ENCODE measurements around the gene ATOH8. TPM values are rescaled to one million over a fixed set of nuclear protein-coding genes. Genes with fewer than 3 reads are reported as not detected.

The ATOH8 gene
- total and polyA plus RNA-seq, 2 donors (not counting 3 experiments of a cell fraction or from before 2014, with no cell fraction given), result 10.3 to 12.8 TPM

- no peaks in the 10 kb centered on the region for H3K9me3 ChIP-seq (replicated peaks; ENCODE audit: control insufficient read depth, insufficient read depth, low read length)
- BruUV-seq (replicated peaks), result no TSS peak
- peak; percentile 56 for FAIRE-seq
- H2AFZ ChIP-seq (ENCODE audit: low read depth, low read length), result peak overlapping the region; percentile 64
- dilution Hi-C loops (cut with MboI; ENCODE audit: extremely low pct_ligation_motif_present, low sequenced_read_pairs) (loop anchor here (25.0 kb wide), 1 partner anchor 101 kb away; no protein-coding TSS in a partner anchor), intact Hi-C loops (cut with micrococcal nuclease) (no loop called here)
- peaks cover 9% of the 10 kb centered on the region for H3K4me1 ChIP-seq (ENCODE audit: control insufficient read depth, extremely low read depth, insufficient read depth, low read length)
- ChIA-PET CTCF (interaction anchor here (0.7 to 8.8 kb wide), 8 partner anchors 12 to 319 kb away, joined by 3 to 103 read pairs (median 6); no protein-coding TSS in a partner anchor), POLR2A (no interaction called here)
- H3K27ac ChIP-seq (ENCODE audit: insufficient read depth, low read depth, low read length), result no peak overlapping the region
- DNase-seq (ENCODE audit: low read depth, low spot score), result peak; percentile 66
- H3K4me3 ChIP-seq (replicated peaks in 1 of 3; ENCODE audit: insufficient read depth in 1 of 3, low read depth in 1 of 3, low read length in 3 of 3), result no peak overlapping the region
- no peaks in the 10 kb centered on the region for H3K36me3 ChIP-seq (ENCODE audit: control insufficient read depth in 2 of 2, extremely low read depth in 1 of 2, insufficient read depth in 2 of 2, low read length in 2 of 2)
- no peak overlapping the region for H3K9ac ChIP-seq (replicated peaks; ENCODE audit: extremely low read depth, insufficient read depth, low read length)
- TF ChIP-seq JUN (IDR thresholded peaks at IDR 0.05; ENCODE audit: borderline replicate concordance, insufficient read depth, insufficient read length, low read depth) (peak; percentile 8), FOS (IDR thresholded peaks at IDR 0.05; ENCODE audit: borderline replicate concordance, insufficient read depth, low read length) (no peak), POLR2AphosphoS5 (IDR thresholded peaks at IDR 0.05; ENCODE audit: insufficient read depth, low read depth, low read length) (peak; percentile 21), GATA2 (IDR thresholded peaks at IDR 0.05; ENCODE audit: insufficient read depth, insufficient read length, low read depth, low read length) (no peak)
- no peaks in the 10 kb centered on the region for H3K9me1 ChIP-seq (replicated peaks; ENCODE audit: control insufficient read depth, extremely low read depth, insufficient read depth, low read length)
- no peaks in the 10 kb centered on the region for H3K79me2 ChIP-seq (ENCODE audit: control insufficient read depth, insufficient read depth, low read length)
- no peaks in the 10 kb centered on the region for H3K27me3 ChIP-seq (ENCODE audit: control insufficient read depth in 2 of 2, insufficient read depth in 2 of 2, low read length in 2 of 2)
- H4K20me1 ChIP-seq (replicated peaks; ENCODE audit: control insufficient read depth, extremely low read depth, insufficient read depth, low read length), result no peaks in the 10 kb centered on the region
- H3K4me2 ChIP-seq (ENCODE audit: insufficient read depth, low read length), result no peak overlapping the region
Observed at GRCh38 chr2:85710687-85711577, 42.9 kb upstream of the ATOH8 start.

DNA sequence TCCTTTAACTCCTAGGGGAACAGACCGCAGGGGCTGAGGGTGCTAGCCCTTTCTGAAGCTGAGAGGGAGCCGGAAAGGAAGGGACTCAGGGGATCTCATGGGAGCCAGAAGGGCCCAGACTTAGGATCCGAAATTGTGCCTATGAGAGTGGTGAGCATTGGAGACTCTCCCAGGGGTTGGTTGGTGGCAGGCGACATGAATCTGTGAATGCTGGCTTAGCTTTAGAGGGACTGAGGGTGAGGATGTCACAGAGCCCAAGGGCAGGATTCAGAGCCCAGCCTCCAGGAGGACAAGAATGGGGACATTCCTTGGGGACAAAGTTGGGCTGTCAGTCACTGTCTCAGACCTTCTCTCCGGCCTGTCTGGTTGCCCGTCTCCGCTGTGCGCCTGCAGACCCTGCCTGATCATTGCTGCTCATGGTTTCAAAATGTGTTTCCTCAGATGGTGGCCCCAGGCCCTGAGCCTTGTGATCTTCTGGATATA, 42.2 kb upstream of the ATOH8 start:
- POLR2A ChIA-PET, result no interaction called here
- Histone ChIP-seq H3K36me3 (ENCODE audit: control insufficient read depth in 2 of 2, extremely low read depth in 1 of 2, insufficient read depth in 2 of 2, low read length in 2 of 2) (no peaks in the 10 kb centered on the region), H3K9me3 (replicated peaks; ENCODE audit: control insufficient read depth, insufficient read depth, low read length) (no peaks in the 10 kb centered on the region), H3K4me2 (ENCODE audit: insufficient read depth, low read length) (no peak overlapping the region), H2AFZ (ENCODE audit: low read depth, low read length) (no peak overlapping the region), H3K79me2 (ENCODE audit: control insufficient read depth, insufficient read depth, low read length) (no peaks in the 10 kb centered on the region), H3K9ac (replicated peaks; ENCODE audit: extremely low read depth, insufficient read depth, low read length) (no peak overlapping the region), H3K27me3 (ENCODE audit: control insufficient read depth in 2 of 2, insufficient read depth in 2 of 2, low read length in 2 of 2) (peaks cover 0 to 2% of the 10 kb centered on the region in 2 experiments), H4K20me1 (replicated peaks; ENCODE audit: control insufficient read depth, extremely low read depth, insufficient read depth, low read length) (no peaks in the 10 kb centered on the region), H3K27ac (ENCODE audit: insufficient read depth, low read depth, low read length) (no peak overlapping the region), H3K4me3 (replicated peaks in 1 of 3; ENCODE audit: insufficient read depth in 1 of 3, low read depth in 1 of 3, low read length in 3 of 3) (no peak overlapping the region), H3K9me1 (replicated peaks; ENCODE audit: control insufficient read depth, extremely low read depth, insufficient read depth, low read length) (no peaks in the 10 kb centered on the region), H3K4me1 (ENCODE audit: control insufficient read depth, extremely low read depth, insufficient read depth, low read length) (peaks cover 9% of the 10 kb centered on the region)
- intact Hi-C loops (cut with micrococcal nuclease) (no loop called here), dilution Hi-C loops (cut with MboI; ENCODE audit: extremely low pct_ligation_motif_present, low sequenced_read_pairs) (loop anchor here (25.0 kb wide), 1 partner anchor 101 kb away; no protein-coding TSS in a partner anchor)
- no TSS peak for BruUV-seq (replicated peaks)
- TF ChIP-seq FOS (IDR thresholded peaks at IDR 0.05; ENCODE audit: borderline replicate concordance, insufficient read depth, low read length) (no peak), JUN (IDR thresholded peaks at IDR 0.05; ENCODE audit: borderline replicate concordance, insufficient read depth, insufficient read length, low read depth) (no peak)
- TF ChIP-seq, protein P1, sequence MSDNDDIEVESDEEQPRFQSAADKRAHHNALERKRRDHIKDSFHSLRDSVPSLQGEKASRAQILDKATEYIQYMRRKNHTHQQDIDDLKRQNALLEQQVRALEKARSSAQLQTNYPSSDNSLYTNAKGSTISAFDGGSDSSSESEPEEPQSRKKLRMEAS (IDR thresholded peaks at IDR 0.05; ENCODE audit: insufficient read depth, insufficient read length), result no peak
- CTCF ChIA-PET, result interaction anchor here (1.6 to 1.9 kb wide), 2 partner anchors 33 to 63 kb away, joined by 7 read pairs; no protein-coding TSS in a partner anchor
- DNase-seq (ENCODE audit: low read depth, low spot score) (no peak), FAIRE-seq (no peak)

Data from endothelial cell of umbilical vein (primary cell).